Activated CD4-positive, alpha-beta T cell treated with anti-CD3 and anti-CD28 coated beads, Interleukin-2, amount 50 U/mL, for 48 hours (primary cell): Measurements from ENCODE around the gene GAMT.

ENCODE experiments used
- DNase-seq, 2 experiments: peaks; one replicate each; pipeline ENCODE4 v3.0.0-alpha.2; 2020

Gene GAMT

DNA sequence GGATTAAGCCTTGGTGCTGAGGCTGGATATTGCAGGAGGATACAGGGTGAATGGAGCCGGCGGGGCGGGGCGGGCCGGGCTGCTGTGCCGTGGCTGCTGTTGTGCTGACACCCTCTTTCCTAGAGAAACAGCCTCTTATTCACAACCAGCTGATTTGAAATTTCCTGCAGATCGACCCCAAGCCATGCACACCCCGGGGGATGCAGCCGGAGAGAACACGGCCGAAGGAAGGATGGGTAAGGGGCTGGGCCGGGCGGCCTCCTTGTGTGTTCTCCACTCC lies 17.1 kb upstream of the GAMT start:
- DNase-seq, result no peak

DNA sequence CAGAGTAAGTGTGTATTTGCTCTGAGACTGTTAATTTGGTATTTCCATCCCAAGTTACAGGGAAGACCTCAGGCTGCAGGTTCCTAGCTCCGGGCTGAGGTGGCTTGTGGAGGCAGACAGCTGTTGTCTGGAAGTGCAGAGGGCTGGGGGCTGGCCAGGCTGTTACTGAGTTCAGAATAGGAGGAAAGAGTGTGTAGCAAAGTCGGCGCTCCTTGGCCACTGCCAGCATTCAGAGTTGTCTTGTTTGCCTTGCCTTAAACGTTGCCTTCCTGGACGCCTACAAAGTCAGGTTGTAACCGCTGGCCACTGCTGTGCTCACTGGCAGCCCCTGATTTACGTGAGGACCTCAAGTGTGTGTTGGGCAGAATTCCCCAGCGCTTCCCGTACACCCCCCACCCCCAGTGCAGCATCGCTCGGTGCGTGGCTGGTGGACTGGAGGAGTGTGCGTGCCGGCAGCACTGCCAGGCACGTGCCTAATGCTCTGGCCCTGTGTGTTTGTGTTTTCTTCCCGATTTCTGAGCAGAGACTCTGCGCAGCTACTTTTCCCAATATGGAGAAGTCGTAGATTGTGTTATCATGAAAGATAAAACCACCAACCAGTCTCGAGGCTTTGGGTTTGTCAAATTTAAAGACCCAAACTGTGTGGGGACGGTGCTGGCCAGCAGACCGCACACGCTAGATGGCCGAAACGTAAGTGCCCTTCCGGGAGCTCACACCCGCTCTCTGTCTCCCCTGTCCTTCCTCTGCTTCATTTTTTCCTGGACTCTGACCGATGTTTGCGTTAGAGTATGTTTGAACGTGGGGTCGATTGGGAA lies 16.5 kb upstream of the GAMT start:
- DNase-seq, result no peak

DNA sequence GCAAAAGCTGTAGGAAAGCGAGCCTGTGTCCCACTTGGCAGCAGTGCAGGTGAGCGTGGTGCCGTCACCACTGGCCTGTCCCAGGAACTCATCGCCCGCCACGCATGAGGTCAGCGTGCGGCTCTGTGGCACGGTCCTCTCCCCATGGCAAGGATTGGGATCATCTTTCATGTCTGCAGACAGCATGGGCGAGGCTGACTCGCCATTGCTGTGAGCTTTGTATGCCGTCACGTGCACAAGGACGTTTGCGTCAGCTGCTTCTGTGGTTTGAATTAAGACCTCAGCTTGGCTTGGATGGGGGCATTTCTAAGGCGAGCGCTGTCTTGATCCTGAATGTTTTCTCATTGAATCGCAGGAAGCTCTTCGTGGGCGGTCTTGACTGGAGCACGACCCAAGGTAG lies 15.8 kb upstream of the GAMT start:
- no peak for DNase-seq

DNA sequence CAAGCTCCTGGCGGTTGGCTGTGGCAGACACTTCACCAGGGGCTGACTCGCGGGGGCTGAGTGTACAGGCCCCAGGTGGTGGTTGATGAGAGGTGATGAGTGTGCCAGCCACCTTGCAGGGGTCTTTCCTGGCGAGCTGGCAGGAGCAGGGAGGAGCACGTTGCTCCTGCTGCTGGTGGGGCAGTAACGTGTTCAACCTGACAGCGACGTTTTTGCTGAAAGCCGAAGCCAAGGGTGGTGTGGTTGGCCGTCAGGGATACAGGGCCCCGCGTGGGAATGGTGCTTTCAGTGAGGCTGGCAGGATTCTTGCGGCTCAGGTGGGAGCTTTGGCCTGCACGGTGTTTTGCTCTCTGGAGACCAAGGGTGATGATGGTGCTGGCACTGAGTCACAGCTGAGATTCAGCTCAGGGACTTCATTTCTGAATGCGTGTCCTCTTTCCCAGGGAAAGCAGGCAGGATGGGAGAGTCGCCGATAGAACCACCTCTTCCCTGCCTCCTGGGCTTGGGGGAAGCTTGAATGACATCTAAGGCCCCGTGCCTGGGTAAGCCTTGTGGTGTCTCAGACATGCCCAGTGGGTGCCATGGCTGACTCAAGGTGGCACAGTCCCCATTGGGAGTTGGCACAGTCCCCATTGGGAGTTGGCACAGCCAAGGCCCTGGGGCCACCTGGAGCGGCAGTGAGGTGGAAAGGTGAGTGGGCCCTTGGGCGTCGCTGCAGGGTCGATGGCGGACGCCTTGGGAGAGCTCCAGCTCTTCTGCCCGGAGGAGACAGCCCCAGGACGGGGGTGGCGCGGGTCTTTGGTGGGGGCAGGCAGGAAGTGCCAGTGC lies 14.9 kb upstream of the GAMT start:
- no peak for DNase-seq

DNA sequence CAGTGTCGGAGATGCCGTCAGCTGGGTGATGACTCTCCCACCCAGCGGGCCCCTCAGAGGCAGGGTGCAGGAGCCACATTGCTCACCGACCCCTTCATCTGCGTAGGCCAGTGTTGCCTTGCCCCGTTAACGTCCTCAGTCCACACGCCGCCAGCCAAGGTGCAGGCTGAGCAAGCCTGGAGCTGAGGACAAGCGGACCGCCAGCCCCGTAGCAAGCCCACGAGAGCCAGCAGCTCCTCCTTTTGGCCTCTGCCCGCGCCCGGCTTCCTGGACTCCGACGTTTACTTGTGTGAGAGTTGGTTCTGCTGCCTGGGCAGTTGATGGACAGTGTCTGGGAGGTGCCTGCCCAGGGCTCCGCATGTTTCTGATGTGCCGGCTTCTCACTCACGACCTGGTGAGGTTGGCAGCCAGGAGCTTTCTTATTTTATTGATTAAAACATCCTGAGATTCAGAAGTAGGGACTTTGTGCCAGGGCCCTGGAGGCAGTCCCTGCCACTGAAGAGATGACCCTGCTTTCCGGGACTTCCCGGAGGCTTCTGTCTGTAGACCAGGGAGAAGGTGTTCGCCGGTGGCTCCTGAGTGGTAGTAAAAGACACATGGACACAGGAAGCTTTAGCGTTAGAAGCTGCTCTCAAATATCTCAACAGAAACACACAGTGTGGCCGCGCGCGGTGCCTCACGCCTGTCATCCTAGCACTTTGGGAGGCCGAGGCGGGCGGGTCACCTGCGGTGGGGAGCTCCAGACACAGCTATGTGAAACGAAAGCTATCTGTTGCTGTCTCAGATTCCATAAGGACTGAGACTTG lies 11.9 kb upstream of the GAMT start:
- peak in 1 of 2 experiments; percentile 41 for DNase-seq

DNA sequence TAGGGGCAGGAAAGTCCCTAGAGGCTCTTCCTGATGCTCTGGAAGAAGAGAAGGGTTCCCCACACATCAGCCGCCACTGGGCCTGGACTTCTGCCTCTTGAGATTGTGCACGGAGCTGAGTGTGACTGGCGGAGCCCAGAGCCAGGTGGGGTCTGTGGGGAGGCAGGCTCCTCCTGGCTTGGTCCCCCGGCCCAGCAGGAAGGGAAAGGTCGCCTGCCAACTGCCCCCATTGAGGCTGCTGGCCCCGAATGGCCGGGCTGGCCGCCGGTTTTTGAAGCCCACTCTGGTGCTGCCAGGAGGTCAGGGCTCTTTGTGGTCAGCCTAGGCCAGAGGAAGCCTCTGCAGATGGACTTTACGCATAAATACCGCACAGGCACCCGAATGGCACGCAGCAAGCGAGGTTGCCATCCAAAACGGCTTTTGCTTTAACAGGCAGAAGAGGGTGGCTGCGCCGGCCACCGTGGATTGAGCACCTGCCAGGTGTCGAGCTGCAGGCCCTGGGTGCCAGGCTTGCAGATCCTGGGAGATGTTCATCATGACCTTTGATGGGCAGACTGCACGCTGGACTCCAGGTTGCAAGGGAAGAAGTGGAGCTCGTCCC lies 11.1 kb upstream of the GAMT start:
- no peak for DNase-seq

DNA sequence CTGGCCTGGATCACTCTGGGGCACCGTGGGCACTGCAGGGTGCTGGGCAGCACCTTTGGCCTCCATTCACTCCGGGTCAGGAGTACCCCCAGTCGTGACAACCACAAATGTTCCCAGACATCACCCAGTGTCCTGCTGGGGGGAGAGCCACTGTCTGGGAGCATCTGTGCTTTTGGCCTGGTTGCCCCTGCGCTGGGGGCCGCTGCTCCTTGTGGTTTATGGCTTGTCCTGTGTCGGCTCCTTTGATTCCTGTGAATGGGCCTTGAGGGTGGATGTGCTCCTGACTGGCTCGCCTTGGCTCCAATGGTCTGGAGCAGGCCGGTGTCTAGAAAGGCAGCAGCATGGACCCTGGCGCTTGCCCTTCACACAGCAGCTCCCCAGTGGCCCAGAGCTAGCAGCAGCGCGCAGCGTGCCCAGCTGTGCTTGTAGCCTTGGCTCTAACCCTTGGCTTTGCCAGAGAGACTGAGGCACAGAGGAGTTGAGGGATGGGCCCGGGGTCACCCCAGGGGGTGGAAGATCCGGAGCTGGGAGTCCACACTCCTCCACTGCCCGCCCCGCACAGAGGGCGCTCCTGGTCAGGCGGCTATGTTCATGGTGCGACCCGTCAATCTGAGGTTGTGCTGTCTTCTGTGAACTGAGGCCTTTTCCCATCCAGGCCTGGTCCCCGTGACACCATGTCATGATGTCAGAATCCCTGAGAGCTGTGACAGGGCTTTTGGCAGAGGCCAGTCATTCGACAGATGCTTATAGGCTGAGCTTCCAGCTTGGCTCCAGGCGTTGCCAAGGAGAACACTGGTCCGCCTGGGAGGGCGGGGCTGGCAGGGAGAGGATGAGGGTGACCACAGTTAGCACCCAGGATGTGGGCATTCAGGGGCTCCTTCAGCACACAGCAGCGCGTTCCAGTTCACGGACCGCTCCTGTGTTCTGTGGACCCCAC lies 10.2 kb upstream of the GAMT start:
- DNase-seq, result peak in 1 of 2 experiments; percentile 40

DNA sequence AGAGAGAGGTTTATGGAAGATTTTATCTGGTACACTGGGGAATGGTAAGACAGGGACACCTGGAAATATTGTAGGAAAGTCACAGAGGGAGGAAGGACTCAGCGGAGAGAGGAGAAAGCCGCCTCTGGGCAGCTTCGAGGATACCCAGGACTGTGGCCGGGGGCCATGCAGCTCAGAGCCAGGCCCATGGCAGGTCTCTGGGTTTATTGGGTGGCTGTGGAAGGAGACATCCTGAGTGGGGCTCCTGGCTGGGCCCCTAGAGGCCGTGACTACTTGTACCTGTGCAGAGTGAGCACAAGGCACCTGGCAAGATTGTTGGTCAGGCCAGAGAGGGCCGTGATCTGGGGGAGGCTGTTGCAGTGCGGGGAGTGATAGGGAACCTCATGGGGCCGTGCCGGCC lies 9.4 kb upstream of the GAMT start:
- no peak for DNase-seq

DNA sequence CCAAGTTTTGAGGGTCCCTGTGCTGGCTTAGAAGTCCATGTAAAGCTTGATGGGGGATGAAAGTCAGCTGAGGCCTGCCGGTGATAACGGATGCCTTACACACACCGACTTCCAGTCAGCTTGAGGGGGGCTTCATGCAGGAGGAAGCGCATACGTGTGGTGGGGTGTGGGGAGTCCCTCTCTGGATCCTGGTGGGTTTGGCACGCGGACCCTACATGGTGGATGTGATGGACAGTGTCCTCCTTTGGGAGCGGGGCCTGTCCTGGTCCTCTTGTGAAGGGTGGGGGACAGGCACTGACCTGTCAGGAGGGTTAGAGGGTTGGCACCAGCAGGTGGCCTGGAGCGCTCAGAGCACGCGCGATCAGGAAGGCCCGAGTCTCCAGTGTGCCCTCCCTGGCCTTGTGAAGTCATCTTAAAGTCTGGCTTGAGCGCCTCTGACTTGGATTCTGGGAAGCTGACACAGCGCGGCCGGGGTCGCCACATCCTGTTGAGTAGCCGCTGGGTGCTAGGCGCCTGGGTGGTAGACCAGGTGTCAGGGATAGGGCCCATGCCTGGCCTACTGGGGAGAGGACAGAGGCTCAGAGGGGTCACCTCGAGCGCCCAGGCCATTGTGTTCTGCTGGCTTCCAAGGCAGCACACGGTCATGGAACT lies 8.9 kb upstream of the GAMT start:
- peak; percentile 44 to 52 for DNase-seq

DNA sequence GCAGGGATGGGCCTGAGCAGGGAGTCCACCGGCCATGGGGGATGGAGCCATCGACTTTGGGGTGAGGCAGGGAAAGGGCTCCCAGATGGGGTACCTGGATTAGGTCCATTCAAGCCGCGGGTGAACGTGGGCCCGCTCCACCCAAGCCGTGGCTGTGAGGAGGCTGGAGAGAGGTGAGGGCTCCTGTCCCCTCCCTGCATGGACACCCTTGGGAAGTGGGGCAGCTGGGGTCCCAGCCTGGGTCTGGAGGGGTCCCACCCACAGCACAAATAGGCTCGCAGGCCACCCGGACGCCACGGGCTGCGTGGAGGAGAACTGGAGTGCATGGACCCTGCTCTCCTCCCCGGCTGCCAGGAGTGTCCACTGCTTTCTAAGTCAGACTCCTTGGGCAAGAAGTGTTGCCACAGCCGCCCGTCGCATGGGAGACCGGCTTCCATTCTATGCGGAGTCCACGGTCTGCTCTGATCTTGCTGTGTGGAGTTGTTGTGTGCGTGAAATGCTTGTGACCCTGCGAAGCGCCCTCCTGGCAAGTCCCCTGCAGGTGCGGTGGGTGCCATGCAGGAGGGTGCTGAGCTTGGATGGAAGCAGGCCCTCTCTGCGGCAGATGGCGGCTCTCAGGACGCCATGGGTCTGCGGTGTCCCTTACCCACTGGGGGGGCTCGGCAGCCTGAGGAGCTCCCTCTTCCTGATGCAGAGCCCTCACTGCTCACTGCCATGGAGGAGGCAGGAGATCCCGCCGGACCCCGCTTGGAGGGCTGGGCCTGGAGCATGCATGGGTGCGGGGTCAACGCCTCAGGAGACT lies 8.1 kb upstream of the GAMT start:
- DNase-seq, result no peak

DNA sequence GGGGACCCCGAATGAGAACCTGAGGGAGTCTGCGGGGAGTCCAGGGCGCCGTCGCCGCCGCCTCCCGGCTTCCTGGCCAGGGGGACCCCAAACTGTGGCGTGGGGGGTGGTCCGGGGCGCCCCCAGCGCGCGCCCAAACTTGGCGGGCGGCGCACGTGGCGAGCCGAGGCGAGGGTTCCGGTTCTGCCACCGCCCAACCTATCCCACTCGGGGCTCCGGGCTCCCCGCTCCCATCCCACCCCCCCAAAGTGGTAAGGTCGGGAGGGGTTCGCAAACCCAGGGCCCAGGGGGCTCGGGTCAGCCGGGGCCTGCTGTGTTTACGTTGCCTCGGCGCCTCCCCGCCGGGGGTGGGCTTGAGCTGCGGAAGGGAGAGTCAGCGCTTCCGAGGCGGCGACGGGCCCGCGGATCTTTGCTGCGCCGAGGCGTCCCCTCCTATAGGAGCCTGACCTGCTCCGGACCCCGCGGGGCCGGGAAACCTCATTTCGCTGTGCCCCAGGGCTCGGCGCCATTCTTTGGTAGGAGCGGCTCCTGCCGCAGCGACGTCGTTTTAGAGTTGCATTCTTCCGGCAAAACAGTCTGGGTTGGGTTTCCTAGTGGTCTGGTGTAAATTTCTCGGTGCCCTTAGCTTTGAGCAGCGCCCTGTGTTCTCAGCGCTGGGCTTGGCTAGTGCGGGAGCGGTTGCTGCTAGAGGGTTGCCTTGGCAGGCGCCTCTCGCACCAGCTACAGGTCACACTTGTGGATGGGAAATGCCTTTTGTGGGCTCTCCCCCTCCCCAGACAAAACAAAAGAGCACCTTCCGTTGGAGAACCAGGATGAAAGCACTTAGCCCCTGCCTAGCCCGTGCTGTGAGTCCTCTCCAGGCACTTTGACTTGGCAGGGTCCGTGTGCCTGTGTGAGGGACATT lies 7.2 kb upstream of the GAMT start:
- DNase-seq, result peak; percentile 51 to 59

DNA sequence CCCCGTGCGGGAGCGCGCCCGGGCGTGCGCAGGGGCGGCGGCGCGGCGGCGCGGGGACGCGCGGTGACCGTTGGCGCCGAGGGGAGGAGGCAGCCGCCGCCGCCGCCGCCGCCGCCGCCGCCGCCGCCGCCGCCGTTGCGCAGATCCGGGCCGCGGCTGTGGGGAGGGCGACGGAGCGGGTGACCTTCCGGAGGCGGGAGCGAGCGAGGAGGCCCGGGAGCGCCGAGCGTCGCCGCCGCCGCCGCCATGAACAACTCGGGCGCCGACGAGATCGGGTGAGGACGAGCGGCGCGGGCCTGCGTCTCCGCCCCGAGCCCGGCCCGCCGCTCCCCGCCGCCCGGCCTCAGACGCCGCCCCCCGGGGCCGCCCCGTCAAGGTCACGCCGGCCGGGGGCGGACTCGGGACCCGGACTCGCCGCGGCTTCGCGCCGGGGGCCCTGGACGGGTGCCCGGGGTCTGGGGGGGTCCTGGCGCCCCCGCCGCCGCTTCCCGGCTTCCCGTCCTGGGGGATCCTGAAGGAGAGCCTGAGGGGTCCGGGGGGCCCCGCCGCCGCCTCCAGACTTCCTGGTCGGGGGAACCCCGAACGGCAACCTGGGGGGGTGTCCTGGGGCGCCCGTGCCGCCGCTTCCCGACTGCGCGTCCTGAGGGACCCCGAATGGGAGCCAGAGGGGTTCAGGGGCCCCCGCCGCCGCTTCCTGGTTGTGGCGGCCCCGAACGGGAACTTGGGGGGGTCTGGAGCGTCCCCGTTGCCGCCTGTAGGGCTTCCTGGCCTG lies 6.4 kb upstream of the GAMT start, which contains the start of gene DAZAP1:
Gene DAZAP1, plus strand, starts transcription at position 59 of the 772 bp plus-strand sequence. Its CDS starts 188 bp downstream, at position 247.
- peak in 1 of 2 experiments; percentile 39 for DNase-seq

DNA sequence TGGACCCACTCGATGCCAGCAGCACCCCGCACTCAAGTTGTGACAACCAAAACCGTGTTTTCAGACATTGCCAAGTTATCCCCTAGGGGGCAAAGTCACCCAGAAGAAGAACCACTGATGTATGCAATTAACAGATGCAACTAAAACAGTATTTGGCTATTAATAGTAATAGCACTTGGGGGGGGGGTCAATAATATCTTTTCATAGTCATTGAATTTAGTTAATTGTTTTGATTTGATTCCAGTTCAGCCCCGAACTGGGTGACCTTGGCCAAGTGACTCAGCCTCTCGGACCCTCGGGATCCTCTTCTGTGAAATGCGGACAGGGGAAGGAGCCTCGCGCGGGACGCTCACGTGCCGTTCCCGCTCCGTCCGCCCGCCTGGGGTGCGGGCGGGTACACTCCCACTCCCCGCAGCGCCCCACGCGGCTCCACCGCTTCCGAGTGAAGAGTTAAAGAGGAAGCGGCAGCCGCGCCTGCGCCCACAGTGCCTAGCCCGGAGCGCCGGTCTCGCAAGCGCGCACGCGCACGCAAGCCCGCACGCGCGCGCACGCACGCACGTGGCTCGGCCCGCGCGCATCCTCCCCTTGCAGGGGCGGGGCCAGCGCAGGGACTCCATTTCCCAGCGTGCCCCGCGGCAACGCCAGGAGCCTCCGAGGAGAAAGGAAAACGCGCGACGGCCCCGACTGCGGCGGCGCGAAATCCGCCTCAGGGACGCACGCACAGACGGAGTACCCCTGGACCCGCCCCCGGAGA lies 5.6 kb upstream of the GAMT start:
- DNase-seq, result peak; percentile 99

DNA sequence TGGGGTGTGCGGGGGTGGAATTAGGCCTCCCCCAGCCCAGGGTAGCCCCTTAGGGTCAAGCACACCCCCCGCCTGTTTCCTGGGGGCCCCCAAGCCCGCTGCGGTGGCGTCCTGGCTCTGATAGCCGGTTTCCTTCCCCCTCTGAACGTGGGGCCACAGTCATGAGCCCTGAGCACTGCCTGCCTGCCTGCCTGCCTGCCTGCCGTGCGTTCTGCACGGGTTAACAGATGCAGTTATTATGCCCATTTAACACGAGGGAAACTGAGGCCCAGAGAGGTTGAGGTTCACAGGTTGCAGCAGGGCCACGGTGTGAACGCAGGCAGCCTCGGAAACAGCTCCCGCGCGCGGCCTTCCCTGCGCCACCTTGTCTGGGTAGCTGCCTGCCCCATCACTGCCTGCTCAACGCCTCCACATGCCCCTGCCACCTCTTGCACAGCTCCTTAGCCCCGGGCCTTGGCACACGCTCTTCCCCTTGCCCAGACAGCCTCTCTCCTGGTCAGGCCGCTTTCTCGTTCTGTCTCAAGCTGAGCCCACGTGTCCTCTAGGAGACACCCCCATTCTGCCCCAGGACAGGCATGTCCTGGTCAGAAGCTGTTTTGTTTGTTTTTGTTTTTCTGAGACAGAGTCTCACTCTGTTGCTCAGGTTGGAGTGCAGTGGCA lies 1.2 kb upstream of the GAMT start:
- DNase-seq, result no peak

DNA sequence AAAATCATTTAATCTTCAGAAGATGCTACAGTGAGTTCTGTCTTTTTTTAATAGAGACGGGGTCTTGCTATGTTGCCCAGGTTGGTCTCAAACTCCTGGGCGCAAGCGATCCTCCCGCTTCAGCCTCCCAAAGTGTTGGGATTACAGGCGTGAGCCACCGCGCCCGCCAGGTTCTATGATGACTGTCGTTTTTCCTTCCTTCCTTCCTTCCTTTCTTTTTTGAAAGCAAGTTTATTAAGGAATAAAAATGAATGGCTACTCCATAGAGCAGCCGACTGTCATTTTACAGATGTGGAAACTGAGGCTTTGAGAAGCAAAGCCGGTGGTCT lies 511 bp upstream of the GAMT start:
- no peak for DNase-seq

DNA sequence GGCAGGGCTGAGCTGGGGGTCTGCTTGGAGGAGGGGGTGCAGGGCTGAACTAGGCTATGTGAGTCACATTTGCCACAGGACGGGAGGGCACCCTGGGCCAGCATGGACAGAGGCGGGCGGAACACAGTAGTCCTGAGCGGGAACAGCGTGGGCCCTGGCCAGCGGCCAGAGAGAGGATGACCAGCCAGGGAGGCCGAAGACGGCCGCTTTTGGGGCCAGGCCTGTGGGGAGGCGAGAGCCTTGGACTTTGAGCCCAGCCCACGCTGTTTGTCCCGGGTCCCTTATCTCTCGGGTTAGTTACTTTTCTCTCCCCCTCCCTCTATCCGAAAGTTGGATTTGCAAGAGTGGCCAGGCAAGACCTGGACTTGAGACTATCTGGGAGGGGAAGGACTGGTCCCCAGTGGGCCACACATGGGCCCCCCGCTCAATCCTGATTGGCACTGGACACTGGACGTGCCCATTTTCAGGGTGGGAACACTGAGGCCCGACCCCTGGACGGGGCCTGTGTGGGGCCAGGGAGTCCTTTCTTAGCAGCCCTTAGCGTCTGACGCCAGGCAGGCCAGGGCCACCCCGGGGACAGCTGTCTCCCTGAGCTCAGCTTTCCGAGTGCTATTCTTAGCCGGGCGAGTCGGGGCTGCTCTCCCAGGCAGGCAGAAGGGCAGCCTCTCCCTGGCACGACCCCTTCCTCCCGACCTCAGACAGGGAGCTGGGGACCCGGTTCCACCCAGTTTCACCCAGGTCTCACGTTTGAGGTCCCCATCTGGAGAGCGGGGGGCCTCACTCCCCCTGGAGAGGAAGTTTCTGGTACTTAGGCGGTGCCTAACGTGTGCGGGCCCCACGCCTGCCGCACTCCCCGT lies 833 bp downstream of the GAMT start:
- DNase-seq, result no peak
